Measurements from ENCODE around the gene MAN1A2.

Gene MAN1A2

DNA sequence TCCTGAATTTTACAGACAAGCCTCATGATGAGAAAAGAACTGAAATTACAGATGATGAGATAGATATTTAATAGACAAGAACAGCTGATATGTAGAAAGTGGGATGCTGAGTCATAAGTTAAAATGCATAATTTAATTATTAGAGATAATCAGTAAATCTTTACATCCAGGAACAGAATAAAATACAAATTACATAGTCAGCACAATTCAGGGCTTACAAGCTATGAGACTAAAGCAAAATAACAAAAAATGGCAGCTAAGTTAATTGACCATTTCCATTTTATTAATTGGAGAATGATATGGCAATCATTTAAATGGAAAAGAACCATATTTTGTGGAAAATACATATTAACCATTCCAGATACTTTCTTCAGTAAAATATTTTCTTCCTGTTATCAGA, 40.2 kb upstream of the MAN1A2 start:
- Histone ChIP-seq H3K4me2 (ENCODE audit: insufficient read depth, low read length) (no peak overlapping the region), H4K20me1 (ENCODE audit: insufficient read depth, low read length) (no peaks in the 10 kb centered on the region), H3K27ac (ENCODE audit: low read length) (no peak overlapping the region), H2AFZ (ENCODE audit: low read depth, low read length) (no peak overlapping the region), H3K9ac (ENCODE audit: low read depth, low read length) (no peak overlapping the region), H3K79me2 (ENCODE audit: insufficient read depth, low read length) (no peaks in the 10 kb centered on the region), H3K36me3 (ENCODE audit: insufficient read depth, low read length) (no peaks in the 10 kb centered on the region), H3K27me3 (ENCODE audit: insufficient read depth, low read length, poor library complexity) (peaks cover 18% of the 10 kb centered on the region), H3K4me3 (ENCODE audit: low read depth in 1 of 2, low read length in 2 of 2) (no peak overlapping the region), H3K4me1 (ENCODE audit: insufficient read depth, low read length) (no peaks in the 10 kb centered on the region), H3K9me3 (ENCODE audit: insufficient read depth, low read length, severe bottlenecking) (no peaks in the 10 kb centered on the region)
- DNase-seq (no peak), ATAC-seq (ENCODE audit: insufficient read depth, low read depth) (no peak)
- TF ChIP-seq, protein P1, sequence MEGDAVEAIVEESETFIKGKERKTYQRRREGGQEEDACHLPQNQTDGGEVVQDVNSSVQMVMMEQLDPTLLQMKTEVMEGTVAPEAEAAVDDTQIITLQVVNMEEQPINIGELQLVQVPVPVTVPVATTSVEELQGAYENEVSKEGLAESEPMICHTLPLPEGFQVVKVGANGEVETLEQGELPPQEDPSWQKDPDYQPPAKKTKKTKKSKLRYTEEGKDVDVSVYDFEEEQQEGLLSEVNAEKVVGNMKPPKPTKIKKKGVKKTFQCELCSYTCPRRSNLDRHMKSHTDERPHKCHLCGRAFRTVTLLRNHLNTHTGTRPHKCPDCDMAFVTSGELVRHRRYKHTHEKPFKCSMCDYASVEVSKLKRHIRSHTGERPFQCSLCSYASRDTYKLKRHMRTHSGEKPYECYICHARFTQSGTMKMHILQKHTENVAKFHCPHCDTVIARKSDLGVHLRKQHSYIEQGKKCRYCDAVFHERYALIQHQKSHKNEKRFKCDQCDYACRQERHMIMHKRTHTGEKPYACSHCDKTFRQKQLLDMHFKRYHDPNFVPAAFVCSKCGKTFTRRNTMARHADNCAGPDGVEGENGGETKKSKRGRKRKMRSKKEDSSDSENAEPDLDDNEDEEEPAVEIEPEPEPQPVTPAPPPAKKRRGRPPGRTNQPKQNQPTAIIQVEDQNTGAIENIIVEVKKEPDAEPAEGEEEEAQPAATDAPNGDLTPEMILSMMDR (IDR thresholded peaks at IDR 0.05; ENCODE audit: borderline replicate concordance, extremely low read depth, low read length, poor library complexity, severe bottlenecking) = no peak
- TF ChIP-seq EZH2 (IDR thresholded peaks at IDR 0.05; ENCODE audit: borderline replicate concordance, low read depth, low read length, severe bottlenecking) = no peak

DNA sequence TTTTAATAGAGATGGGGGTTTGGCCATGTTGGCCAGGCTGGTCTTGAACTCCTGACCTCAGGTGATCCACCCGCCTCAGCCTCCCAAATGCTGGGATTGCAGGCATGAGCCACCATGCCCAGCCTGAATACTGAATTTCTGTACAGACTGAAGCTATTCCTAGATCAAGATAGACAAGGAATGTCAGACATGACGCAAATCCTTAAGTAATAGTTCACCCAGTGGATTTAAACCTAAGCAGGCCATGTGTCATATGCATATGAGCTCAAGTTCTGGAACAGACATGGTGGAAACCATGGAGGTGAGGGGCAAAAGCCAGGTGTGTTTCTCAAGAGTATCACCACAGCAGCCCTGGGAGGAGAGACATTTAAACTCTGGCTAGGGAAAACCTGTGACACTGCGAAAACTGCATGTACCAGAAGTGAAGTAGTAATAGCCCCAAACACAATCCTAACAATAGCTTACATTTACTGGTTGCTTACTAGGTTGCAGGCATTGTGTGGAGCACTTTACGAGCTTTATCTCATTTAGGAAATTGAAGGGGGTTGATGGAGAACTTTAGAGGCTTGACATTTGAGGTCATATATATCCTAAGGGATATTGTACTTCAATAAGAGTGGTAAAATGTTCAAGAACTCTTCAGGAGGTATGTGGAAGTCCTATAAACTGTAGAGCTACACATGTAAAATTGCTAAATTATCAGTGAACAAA, 31.7 kb upstream of the MAN1A2 start:
- ATAC-seq (ENCODE audit: insufficient read depth, low read depth) (no peak), DNase-seq (no peak)
- Histone ChIP-seq H3K36me3 (ENCODE audit: insufficient read depth, low read length) (no peaks in the 10 kb centered on the region), H3K9ac (ENCODE audit: low read depth, low read length) (no peak overlapping the region), H3K4me3 (ENCODE audit: low read depth in 1 of 2, low read length in 2 of 2) (no peak overlapping the region), H3K27ac (ENCODE audit: low read length) (no peak overlapping the region), H3K4me1 (ENCODE audit: insufficient read depth, low read length) (no peaks in the 10 kb centered on the region), H3K27me3 (ENCODE audit: insufficient read depth, low read length, poor library complexity) (no peaks in the 10 kb centered on the region), H3K9me3 (ENCODE audit: insufficient read depth, low read length, severe bottlenecking) (no peaks in the 10 kb centered on the region), H3K4me2 (ENCODE audit: insufficient read depth, low read length) (no peak overlapping the region), H4K20me1 (ENCODE audit: insufficient read depth, low read length) (no peaks in the 10 kb centered on the region), H3K79me2 (ENCODE audit: insufficient read depth, low read length) (no peaks in the 10 kb centered on the region), H2AFZ (ENCODE audit: low read depth, low read length) (no peak overlapping the region)
- TF ChIP-seq, protein P1 (IDR thresholded peaks at IDR 0.05; ENCODE audit: borderline replicate concordance, extremely low read depth, low read length, poor library complexity, severe bottlenecking) = no peak
- TF ChIP-seq EZH2 (IDR thresholded peaks at IDR 0.05; ENCODE audit: borderline replicate concordance, low read depth, low read length, severe bottlenecking) = no peak

DNA sequence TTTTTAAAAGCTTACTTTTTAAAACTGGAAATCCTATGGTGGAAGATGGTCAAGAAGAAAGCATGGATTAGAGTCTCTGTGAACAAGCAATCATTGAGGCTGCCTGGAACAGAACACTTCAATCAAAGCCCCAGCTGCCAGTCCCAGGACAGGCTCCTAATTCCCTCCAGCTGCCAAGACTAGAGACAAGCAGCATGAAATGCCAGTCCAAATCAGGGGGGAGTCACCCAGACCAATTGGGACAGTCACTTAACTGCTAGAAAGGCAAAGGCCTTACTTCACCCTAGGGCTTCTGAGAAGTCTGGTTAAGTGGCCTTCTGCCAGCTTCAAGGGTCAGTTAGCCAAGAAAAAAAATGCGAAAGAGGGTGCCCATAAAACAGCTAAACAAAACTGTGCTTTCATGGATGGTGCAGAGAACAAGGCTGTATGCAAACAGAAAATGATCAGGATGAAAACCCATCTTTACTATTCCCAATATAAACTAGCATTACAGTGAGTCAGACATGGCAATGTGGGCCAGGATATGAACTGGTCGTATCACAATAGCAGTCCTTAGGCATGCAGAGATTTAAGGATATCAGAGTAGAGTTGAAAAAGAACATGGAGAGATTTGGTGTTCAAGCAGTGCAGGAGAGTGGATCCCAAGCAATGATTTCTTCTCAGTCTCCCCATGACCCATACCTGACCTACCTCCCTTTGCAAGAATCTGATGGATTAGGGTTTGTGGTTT, 31.0 kb upstream of the MAN1A2 start:
- Histone ChIP-seq H3K27ac (ENCODE audit: low read length) (no peak overlapping the region), H3K9me3 (ENCODE audit: insufficient read depth, low read length, severe bottlenecking) (no peaks in the 10 kb centered on the region), H3K9ac (ENCODE audit: low read depth, low read length) (no peak overlapping the region), H3K4me3 (ENCODE audit: low read depth in 1 of 2, low read length in 2 of 2) (no peak overlapping the region), H2AFZ (ENCODE audit: low read depth, low read length) (no peak overlapping the region), H4K20me1 (ENCODE audit: insufficient read depth, low read length) (no peaks in the 10 kb centered on the region), H3K36me3 (ENCODE audit: insufficient read depth, low read length) (no peaks in the 10 kb centered on the region), H3K79me2 (ENCODE audit: insufficient read depth, low read length) (no peaks in the 10 kb centered on the region), H3K27me3 (ENCODE audit: insufficient read depth, low read length, poor library complexity) (no peaks in the 10 kb centered on the region), H3K4me2 (ENCODE audit: insufficient read depth, low read length) (no peak overlapping the region), H3K4me1 (ENCODE audit: insufficient read depth, low read length) (no peaks in the 10 kb centered on the region)
- DNase-seq (no peak), ATAC-seq (ENCODE audit: insufficient read depth, low read depth) (no peak)
- TF ChIP-seq, protein P1 (IDR thresholded peaks at IDR 0.05; ENCODE audit: borderline replicate concordance, extremely low read depth, low read length, poor library complexity, severe bottlenecking) = no peak
- TF ChIP-seq EZH2 (IDR thresholded peaks at IDR 0.05; ENCODE audit: borderline replicate concordance, low read depth, low read length, severe bottlenecking) = no peak

Data from DND-41 (cell line).